HCT116 (cell line): ENCODE measurements around the gene ADGRA1. TPM values are rescaled to one million over a fixed set of nuclear protein-coding genes. Genes with fewer than 3 reads are reported as not detected.

Experiments
- ATAC-seq: fragments of 200-7000 bp; cut with Tn5 transposase; 2 replicates; pipeline ENCODE4 v1.9.1; 2020; ENCODE audit warnings: mild to moderate bottlenecking, moderate library complexity
- Bru-seq: library from RNA; stranded (reverse); fragments of 400-500 nt; gene quantifications from one replicate; lab custom pipeline; 2021; lab: Mats Ljungman, UMichigan
- BruChase-seq, 2 experiments: library from RNA; stranded (reverse); fragments of 400-500 nt; gene quantifications; one replicate each; lab custom pipeline; 2021; lab: Mats Ljungman, UMichigan
- BruUV-seq: library from RNA; stranded (reverse); fragments of 400-500 nt; replicated peaks from 2 replicates; lab custom pipeline; 2021; lab: Mats Ljungman, UMichigan
- CTCF ChIA-PET: fragments of 300-600 bp; sonication (Branson Sonifier 250); formaldehyde crosslinking; loops from one replicate; lab custom pipeline; 2021; ENCODE audit warnings: antibody characterized with exemption; lab: Charles Lee
- POLR2A ChIA-PET: fragments of 300-600, 350-600 bp; sonication (Branson Sonifier 250); formaldehyde crosslinking; loops from one replicate; lab custom pipeline; 2021; ENCODE audit warnings: antibody characterized with exemption; lab: Charles Lee
- RAD21 ChIA-PET, 2 experiments: fragments of 300-600 bp; sonication (Branson Sonifier 250); formaldehyde crosslinking; loops; one replicate each; lab custom pipeline; 2023; ENCODE audit warnings: low total read pairs in 2 of 2; ENCODE audit not compliant: uncharacterized antibody in 2 of 2, unreplicated experiment in 2 of 2, low non-redundant PET in 1 of 2; lab: Charles Lee
- DNase-seq: peaks from one replicate; pipeline ENCODE4 v3.0.0-alpha.2; 2010; ENCODE audit warnings: low read depth, low spot score
- H2AFZ ChIP-seq: fragments of 200-600 bp; shearing (Covaris generic), sonication (generic); 2 replicates; pipeline ENCODE4 v1.6.1; 2017; ENCODE audit warnings: low read depth, mixed run types, mixed read lengths, antibody characterized with exemption, low read length; ENCODE audit not compliant: poor library complexity, severe bottlenecking
- H3K27ac ChIP-seq: 2 replicates; pipeline ENCODE4 v1.5.1; 2012; ENCODE audit warnings: low read depth, low read length
- H3K27me3 ChIP-seq: fragments of 200-600 bp; sonication (generic); 2 replicates; pipeline ENCODE4 v1.6.1; 2016; ENCODE audit warnings: mixed run types, low read length, mixed read lengths; ENCODE audit not compliant: insufficient read depth
- H3K36me3 ChIP-seq, 2 experiments: fragments of 200-500 bp in 1 of 2; fragments of 200-600 bp in 1 of 2; sonication (Bioruptor generic) in 1 of 2; sonication (generic) in 1 of 2; 2 replicates each; pipeline versions ENCODE4 v1.5.1 to v1.6.1; 2014 to 2016; ENCODE audit warnings: low read length in 2 of 2, inconsistent platforms in 1 of 2, mixed read lengths in 1 of 2, mixed run types in 1 of 2; ENCODE audit not compliant: insufficient read depth in 2 of 2, control insufficient read depth in 1 of 2
- H3K4me1 ChIP-seq, 2 experiments: fragments of 200-600 bp in 1 of 2; sonication (generic) in 1 of 2; 2 replicates each; pipeline versions ENCODE4 v1.5.1 to v1.6.1; 2012 to 2017; ENCODE audit warnings: low read length in 2 of 2, inconsistent platforms in 1 of 2, mild to moderate bottlenecking in 1 of 2, mixed read lengths in 1 of 2, mixed run types in 1 of 2, moderate library complexity in 1 of 2; ENCODE audit not compliant: insufficient read depth in 2 of 2, control insufficient read depth in 1 of 2
- H3K4me2 ChIP-seq: fragments of 200-600 bp; sonication (generic); 2 replicates; pipeline ENCODE4 v1.6.1; 2017; ENCODE audit warnings: mixed run types, low read length, mixed read lengths
- H3K4me3 ChIP-seq, 2 experiments: fragments of 200-600 bp in 1 of 2; sonication (generic) in 1 of 2; replicated peaks in 1 of 2; 2 replicates each; pipeline ENCODE4 v1.5.1; 2011 to 2016; ENCODE audit warnings: low read length in 2 of 2, control low read depth in 1 of 2, low read depth in 1 of 2, mild to moderate bottlenecking in 1 of 2, mixed read lengths in 1 of 2, mixed run types in 1 of 2
- H3K79me2 ChIP-seq: fragments of 200-600 bp; sonication (generic); 2 replicates; pipeline ENCODE4 v1.6.1; 2017; ENCODE audit warnings: mild to moderate bottlenecking, mixed run types, low read length, moderate library complexity, mixed read lengths; ENCODE audit not compliant: insufficient read depth
- H3K9ac ChIP-seq: fragments of 200-600 bp; sonication (generic); 2 replicates; pipeline ENCODE4 v1.6.1; 2016; ENCODE audit warnings: low read length, mixed read lengths
- H3K9me2 ChIP-seq: fragments of 200-600 bp; sonication (generic), shearing (Covaris generic); 2 replicates; pipeline ENCODE4 v1.6.1; 2017; ENCODE audit warnings: mixed run types, mild to moderate bottlenecking, moderate library complexity; ENCODE audit not compliant: insufficient read depth
- H3K9me3 ChIP-seq, 2 experiments: fragments of 200-500 bp in 1 of 2; fragments of 200-600 bp in 1 of 2; sonication (Bioruptor generic) in 1 of 2; sonication (generic) in 1 of 2; 2 replicates each; pipeline ENCODE4 v1.6.1; 2014 to 2017; ENCODE audit warnings: low read length in 2 of 2, mixed read lengths in 2 of 2, inconsistent platforms in 1 of 2, low read depth in 1 of 2, mild to moderate bottlenecking in 1 of 2, mixed run types in 1 of 2, moderate library complexity in 1 of 2; ENCODE audit not compliant: control insufficient read depth in 1 of 2, insufficient read depth in 1 of 2
- H4K20me1 ChIP-seq: fragments of 200-600 bp; sonication (generic), shearing (Covaris generic); 2 replicates; pipeline ENCODE4 v1.6.1; 2017; ENCODE audit warnings: mixed run types, mild to moderate bottlenecking, moderate library complexity; ENCODE audit not compliant: insufficient read depth
- CBX3 ChIP-seq: IDR thresholded peaks from 2 replicates; pipeline ENCODE4 v1.6.1; 2012; ENCODE audit warnings: low read depth
- ELF1 ChIP-seq: IDR thresholded peaks from 2 replicates; pipeline ENCODE4 v1.6.1; 2012; ENCODE audit warnings: low read depth, borderline replicate concordance
- EZH2 ChIP-seq: fragments of 200-600 bp; sonication (generic); IDR thresholded peaks from 2 replicates; pipeline ENCODE4 v1.6.1; 2017; ENCODE audit warnings: antibody characterized with exemption, mixed run types
- EZH2phosphoT487 ChIP-seq: fragments of 200-600 bp; IDR thresholded peaks from 2 replicates; pipeline ENCODE4 v1.6.1; 2018; ENCODE audit warnings: antibody characterized with exemption, borderline replicate concordance
- FOSL1 ChIP-seq: IDR thresholded peaks from 2 replicates; pipeline ENCODE4 v1.6.1; 2012; ENCODE audit warnings: low read depth
- POLR2A ChIP-seq: IDR thresholded peaks from 2 replicates; pipeline ENCODE4 v1.7.0; 2011; ENCODE audit warnings: borderline replicate concordance; ENCODE audit not compliant: insufficient read depth, insufficient read length; ENCODE audit errors: extremely low read depth
- RAD21 ChIP-seq: IDR thresholded peaks from 2 replicates; pipeline ENCODE4 v1.6.1; 2012; ENCODE audit warnings: low read depth, mild to moderate bottlenecking
- SP1 ChIP-seq: IDR thresholded peaks from 2 replicates; pipeline ENCODE4 v1.6.1; 2012; ENCODE audit warnings: low read depth
- TCF7L2 ChIP-seq: IDR thresholded peaks from 2 replicates; pipeline ENCODE4 v1.7.0; 2011; ENCODE audit warnings: borderline replicate concordance, inconsistent platforms; ENCODE audit not compliant: insufficient read depth, insufficient read length; ENCODE audit errors: extremely low read depth
- YY1 ChIP-seq: IDR thresholded peaks from 2 replicates; pipeline ENCODE4 v1.6.1; 2011; ENCODE audit warnings: low read length, low read depth, moderate library complexity, mild to moderate bottlenecking; ENCODE audit not compliant: insufficient replicate concordance; ENCODE audit errors: extremely low read depth
- ZBTB33 ChIP-seq: IDR thresholded peaks from 2 replicates; pipeline ENCODE4 v1.6.1; 2011; ENCODE audit warnings: mild to moderate bottlenecking, low read length, moderate library complexity; ENCODE audit not compliant: insufficient replicate concordance; ENCODE audit errors: extremely low read depth
- ZFX ChIP-seq: fragments of 450-650 bp; IDR thresholded peaks from 2 replicates; pipeline ENCODE4 v1.6.1; 2017
- ZNF274 ChIP-seq: fragments of 200-500 bp; sonication (Bioruptor generic); IDR thresholded peaks from 2 replicates; pipeline ENCODE4 v1.6.1; 2014; ENCODE audit warnings: mild to moderate bottlenecking, low read depth, low read length, inconsistent platforms
- intact Hi-C: fragments of 100-400 bp; cut with micrococcal nuclease; formaldehyde crosslinking; loops from 2 replicates; pipeline ENCODE4 v1.10.0; 2022
- long read RNA-seq: library from polyadenylated mRNA; unstranded; transcript quantifications from one replicate; pipeline ENCODE4 v2.0.0, GENCODE V29; 2021; ENCODE audit not compliant: unreplicated experiment
- polyA plus RNA-seq: library from polyadenylated mRNA; unstranded; fragments of >200 nt; gene quantifications from 2 replicates; pipeline ENCODE4 v1.2.1, GENCODE V29; 2012; ENCODE audit warnings: missing spikeins
- total RNA-seq: library from RNA; stranded (reverse); gene quantifications from one replicate; pipeline ENCODE4 v1.2.1, GENCODE V29; 2021; ENCODE audit not compliant: unreplicated experiment
- TF ChIP-seq, protein P1 (sequence below): IDR thresholded peaks from 2 replicates; pipeline ENCODE4 v1.6.1; 2012
- TF ChIP-seq, protein P2 (sequence below): IDR thresholded peaks from 2 replicates; pipeline ENCODE4 v1.6.1; 2012

The ADGRA1 gene, protein sequence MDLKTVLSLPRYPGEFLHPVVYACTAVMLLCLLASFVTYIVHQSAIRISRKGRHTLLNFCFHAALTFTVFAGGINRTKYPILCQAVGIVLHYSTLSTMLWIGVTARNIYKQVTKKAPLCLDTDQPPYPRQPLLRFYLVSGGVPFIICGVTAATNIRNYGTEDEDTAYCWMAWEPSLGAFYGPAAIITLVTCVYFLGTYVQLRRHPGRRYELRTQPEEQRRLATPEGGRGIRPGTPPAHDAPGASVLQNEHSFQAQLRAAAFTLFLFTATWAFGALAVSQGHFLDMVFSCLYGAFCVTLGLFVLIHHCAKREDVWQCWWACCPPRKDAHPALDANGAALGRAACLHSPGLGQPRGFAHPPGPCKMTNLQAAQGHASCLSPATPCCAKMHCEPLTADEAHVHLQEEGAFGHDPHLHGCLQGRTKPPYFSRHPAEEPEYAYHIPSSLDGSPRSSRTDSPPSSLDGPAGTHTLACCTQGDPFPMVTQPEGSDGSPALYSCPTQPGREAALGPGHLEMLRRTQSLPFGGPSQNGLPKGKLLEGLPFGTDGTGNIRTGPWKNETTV
- total RNA-seq (not detected), Bru-seq, nascent RNA (not detected), BruChase-seq, experiment 1, labeled RNA remaining after a 6-hour chase (not detected), BruChase-seq, experiment 2, labeled RNA remaining after a 2-hour chase (not detected)
- not detected in 2 replicates for polyA plus RNA-seq
- long read RNA-seq, result 0 reads

GRCh38 chr10:133087679-133088178 is at the start of gene ADGRA1:
TSS of gene ADGRA1 (plus strand) at chr10:133087924. CDS start at chr10:133088910, 986 bp downstream.
- Histone ChIP-seq H3K4me1 (no peaks in the 10 kb centered on the region), H3K4me3 (no peak within 1 kb of the TSS), H3K79me2 (no peaks in the 10 kb centered on the region), H3K9me3 (no peaks in the 10 kb centered on the region), H2AFZ (no peak within 1 kb of the TSS), H3K27me3 (no peaks in the 10 kb centered on the region), H3K9ac (no peak within 1 kb of the TSS), H4K20me1 (no peaks in the 10 kb centered on the region), H3K9me2 (no peaks in the 10 kb centered on the region), H3K36me3 (no peaks in the 10 kb centered on the region), H3K27ac (no peak within 1 kb of the TSS), H3K4me2 (no peak within 1 kb of the TSS)
- ATAC-seq (no peak), DNase-seq (no peak)
- ChIA-PET RAD21 (no interaction called here), CTCF (no interaction called here), POLR2A (no interaction called here)
- no peak for TF ChIP-seq SP1
- intact Hi-C loops, result no loop called here
- BruUV-seq, result no TSS peak

DNA sequence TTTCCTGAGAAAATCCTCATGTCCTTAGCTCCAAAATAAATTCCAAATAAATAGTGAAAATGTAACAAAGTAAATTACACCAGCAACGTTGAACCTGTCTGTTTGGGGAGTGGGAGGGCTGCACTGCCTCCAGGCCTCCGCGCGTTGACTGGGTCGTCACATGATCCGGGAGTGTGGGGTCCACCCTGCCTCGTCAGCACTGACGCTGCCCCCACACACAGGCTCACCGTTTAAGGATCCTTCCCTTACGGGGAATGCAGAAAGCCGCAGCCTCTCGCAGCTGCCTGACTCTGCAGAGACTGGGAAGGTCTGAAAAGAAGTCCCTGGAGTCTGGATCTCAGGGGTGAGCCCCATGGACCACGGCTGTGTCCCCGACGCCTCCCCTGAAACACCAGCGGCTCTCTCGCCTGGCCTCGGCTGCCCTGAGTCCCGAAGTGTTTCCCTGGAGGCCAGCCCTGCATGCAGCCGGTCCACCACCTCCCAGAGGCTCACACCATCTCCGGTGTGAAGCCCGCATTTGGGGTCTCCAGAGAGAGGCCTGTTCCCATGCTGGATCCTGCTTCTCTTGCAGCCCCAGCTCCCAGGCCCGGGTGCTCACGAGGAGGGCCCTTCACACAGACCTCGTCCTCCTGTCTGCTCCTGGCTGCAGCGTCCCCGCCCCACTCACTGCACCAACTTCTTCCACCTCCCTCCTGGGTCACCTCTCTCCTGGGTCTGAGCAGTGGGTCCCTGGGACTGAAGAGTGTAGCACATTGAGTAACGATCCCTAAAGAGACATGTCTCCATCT is 49.5 kb upstream of the ADGRA1 start:
- Histone ChIP-seq H2AFZ (no peak overlapping the region), H3K4me2 (no peak overlapping the region), H3K27ac (no peak overlapping the region), H3K27me3 (no peaks in the 10 kb centered on the region), H3K9ac (no peak overlapping the region), H3K36me3 (no peaks in the 10 kb centered on the region), H3K9me2 (no peaks in the 10 kb centered on the region), H3K79me2 (no peaks in the 10 kb centered on the region), H4K20me1 (no peaks in the 10 kb centered on the region), H3K4me1 (no peaks in the 10 kb centered on the region), H3K4me3 (no peak overlapping the region), H3K9me3 (no peaks in the 10 kb centered on the region)
- intact Hi-C loops, result no loop called here
- POLR2A ChIA-PET, result no interaction called here
- no TSS peak for BruUV-seq
- CTCF ChIA-PET, result no interaction called here
- RAD21 ChIA-PET, result no interaction called here
- DNase-seq, result no peak
- no peak for ATAC-seq
- TF ChIP-seq, protein P1, sequence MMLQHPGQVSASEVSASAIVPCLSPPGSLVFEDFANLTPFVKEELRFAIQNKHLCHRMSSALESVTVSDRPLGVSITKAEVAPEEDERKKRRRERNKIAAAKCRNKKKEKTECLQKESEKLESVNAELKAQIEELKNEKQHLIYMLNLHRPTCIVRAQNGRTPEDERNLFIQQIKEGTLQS, result no peak
- TF ChIP-seq EZH2, result no peak
- TF ChIP-seq ZFX, result no peak
- TF ChIP-seq RAD21, result no peak
- TF ChIP-seq YY1, result no peak
- no peak for TF ChIP-seq TCF7L2
- no peak for TF ChIP-seq ZBTB33
- TF ChIP-seq, protein P2, sequence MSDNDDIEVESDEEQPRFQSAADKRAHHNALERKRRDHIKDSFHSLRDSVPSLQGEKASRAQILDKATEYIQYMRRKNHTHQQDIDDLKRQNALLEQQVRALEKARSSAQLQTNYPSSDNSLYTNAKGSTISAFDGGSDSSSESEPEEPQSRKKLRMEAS, result no peak
- TF ChIP-seq ZNF274, result no peak
- TF ChIP-seq FOSL1, result no peak
- TF ChIP-seq CBX3, result no peak
- TF ChIP-seq EZH2phosphoT487, result no peak
- TF ChIP-seq SP1, result no peak
- no peak for TF ChIP-seq ELF1
- no peak for TF ChIP-seq POLR2A
